HepG2 (cell line): Measurements from ENCODE around the gene APC2. TPM values are rescaled to one million over a fixed set of nuclear protein-coding genes. Genes with fewer than 3 reads are reported as not detected.

Source experiments
- KIAA2018 ChIP-seq: sonication (generic); formaldehyde crosslinking; IDR thresholded peaks from 2 replicates; pipeline ENCODE4 v1.5.0; 2020; ENCODE audit warnings: mild to moderate bottlenecking, missing genetic modification reagents, borderline replicate concordance
- MBD4 ChIP-seq: IDR thresholded peaks from 2 replicates; pipeline ENCODE4 v1.6.1; 2012; ENCODE audit warnings: low read length, inconsistent platforms, borderline replicate concordance
- SNAPC4 ChIP-seq: sonication (generic); formaldehyde crosslinking; IDR thresholded peaks from 2 replicates; pipeline ENCODE4 v1.4.0; 2020; ENCODE audit warnings: mild to moderate bottlenecking, missing genetic modification reagents
- SP4 ChIP-seq: sonication (generic); formaldehyde crosslinking; IDR thresholded peaks from 2 replicates; pipeline ENCODE4 v1.8.1; 2023; ENCODE audit warnings: mild to moderate bottlenecking, missing genetic modification reagents
- YEATS4 ChIP-seq: sonication (generic); formaldehyde crosslinking; IDR thresholded peaks from 2 replicates; pipeline ENCODE4 v1.4.0; 2020; ENCODE audit warnings: missing genetic modification reagents, borderline replicate concordance
- ZBTB25 ChIP-seq: IDR thresholded peaks from 2 replicates; pipeline ENCODE4 v1.6.1; 2018; ENCODE audit warnings: missing genetic modification reagents
- ZMYM2 ChIP-seq: sonication (generic); formaldehyde crosslinking; IDR thresholded peaks from 2 replicates; pipeline ENCODE4 v1.8.0; 2022; ENCODE audit warnings: mild to moderate bottlenecking, missing genetic modification reagents
- ZNF3 ChIP-seq: IDR thresholded peaks from 2 replicates; pipeline ENCODE4 v1.7.0; 2017; ENCODE audit warnings: inconsistent platforms
- ZNF746 ChIP-seq: sonication (generic); formaldehyde crosslinking; IDR thresholded peaks from 2 replicates; pipeline ENCODE4 v1.8.0; 2022; ENCODE audit warnings: mild to moderate bottlenecking, missing genetic modification reagents
- polyA plus RNA-seq, 8 experiments: library from polyadenylated mRNA; depleted of rRNA in 3 of 8; stranded (reverse) in 7 of 8; unstranded in 1 of 8; fragments of >200 nt; fragmentation: Illumina TruSeq in 4 of 8; extraction: Trizol in 4 of 8; gene quantifications; 2 replicates each; pipeline versions ENCODE4 v1.2.1 to v1.2.3, GENCODE V29; 2011 to 2016; ENCODE audit warnings: low read depth in 4 of 8, missing spikeins in 1 of 8, mixed read lengths in 1 of 8; ENCODE audit not compliant: insufficient read depth in 1 of 8
- total RNA-seq, 5 experiments: library from RNA; depleted of rRNA; stranded (reverse); fragments of >200 nt; fragmentation: Illumina TruSeq; extraction: Trizol; gene quantifications; 2 replicates each; pipeline ENCODE4 v1.2.3, GENCODE V29; 2016; ENCODE audit warnings: low read depth in 1 of 5
- TF ChIP-seq, protein P1 (sequence below): sonication (generic); formaldehyde crosslinking; conservative IDR thresholded peaks from 2 replicates; pipeline ENCODE4 v1.4.0; 2020; ENCODE audit warnings: mild to moderate bottlenecking, missing genetic modification reagents, moderate library complexity

APC2 gene
- total and polyA plus RNA-seq, 2 of the 13 experiments (the other 11 are each of a cell fraction or from before 2014, with no cell fraction given): 0.08 to 0.22 TPM

DNA sequence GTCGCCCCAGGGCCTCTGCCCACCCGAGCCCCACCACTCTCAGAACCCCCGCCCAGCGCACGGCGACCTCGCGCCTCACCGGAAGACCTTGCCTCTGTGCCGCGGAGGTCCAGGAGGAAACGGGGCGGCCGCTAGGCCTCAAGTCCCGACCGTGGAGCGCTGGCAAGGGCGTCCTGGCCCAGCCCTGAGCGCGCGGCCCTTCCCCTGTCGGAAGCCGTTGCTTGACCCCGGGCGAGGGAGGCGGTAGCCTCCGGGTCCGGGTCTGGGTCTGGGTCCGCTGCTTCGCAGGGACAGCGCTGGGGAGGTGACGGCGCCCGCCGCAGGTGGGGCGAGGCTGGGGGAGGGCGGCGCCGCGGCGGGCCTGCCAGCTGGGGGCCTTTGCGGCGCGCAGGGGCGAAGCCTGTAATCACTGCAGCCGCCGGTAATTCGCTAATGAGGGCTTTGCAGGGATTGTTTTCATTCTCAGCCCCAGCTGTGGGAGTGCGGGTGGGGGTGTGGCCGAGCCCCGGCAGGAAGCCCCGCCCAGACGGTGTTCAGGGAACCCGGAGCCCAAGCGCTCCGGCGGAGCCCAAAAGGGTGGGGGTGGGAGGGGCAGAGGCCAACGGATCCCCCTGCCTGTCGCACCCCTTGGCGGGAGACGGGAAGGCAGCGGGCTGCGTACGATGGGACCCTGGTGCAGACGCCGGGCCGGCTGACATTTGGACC is 20.5 kb downstream of the APC2 start (continued):
- TF ChIP-seq KIAA2018 (CRISPR knock-in tag) (no peak), ZMYM2 (CRISPR knock-in tag) (0 out of 2 replicates have a peak, but pooled peaks have one; percentile 14), ZNF746 (CRISPR knock-in tag) (0 out of 2 replicates have a peak, but pooled peaks have one; percentile 7), YEATS4 (0 out of 2 replicates have a peak, but pooled peaks have one; percentile 29), MBD4 (no peak), SNAPC4 (no peak), ZNF3 (CRISPR knock-in tag) (no peak), ZBTB25 (CRISPR knock-in tag) (no peak), SP4 (CRISPR knock-in tag) (no peak)
- TF ChIP-seq, protein P1, sequence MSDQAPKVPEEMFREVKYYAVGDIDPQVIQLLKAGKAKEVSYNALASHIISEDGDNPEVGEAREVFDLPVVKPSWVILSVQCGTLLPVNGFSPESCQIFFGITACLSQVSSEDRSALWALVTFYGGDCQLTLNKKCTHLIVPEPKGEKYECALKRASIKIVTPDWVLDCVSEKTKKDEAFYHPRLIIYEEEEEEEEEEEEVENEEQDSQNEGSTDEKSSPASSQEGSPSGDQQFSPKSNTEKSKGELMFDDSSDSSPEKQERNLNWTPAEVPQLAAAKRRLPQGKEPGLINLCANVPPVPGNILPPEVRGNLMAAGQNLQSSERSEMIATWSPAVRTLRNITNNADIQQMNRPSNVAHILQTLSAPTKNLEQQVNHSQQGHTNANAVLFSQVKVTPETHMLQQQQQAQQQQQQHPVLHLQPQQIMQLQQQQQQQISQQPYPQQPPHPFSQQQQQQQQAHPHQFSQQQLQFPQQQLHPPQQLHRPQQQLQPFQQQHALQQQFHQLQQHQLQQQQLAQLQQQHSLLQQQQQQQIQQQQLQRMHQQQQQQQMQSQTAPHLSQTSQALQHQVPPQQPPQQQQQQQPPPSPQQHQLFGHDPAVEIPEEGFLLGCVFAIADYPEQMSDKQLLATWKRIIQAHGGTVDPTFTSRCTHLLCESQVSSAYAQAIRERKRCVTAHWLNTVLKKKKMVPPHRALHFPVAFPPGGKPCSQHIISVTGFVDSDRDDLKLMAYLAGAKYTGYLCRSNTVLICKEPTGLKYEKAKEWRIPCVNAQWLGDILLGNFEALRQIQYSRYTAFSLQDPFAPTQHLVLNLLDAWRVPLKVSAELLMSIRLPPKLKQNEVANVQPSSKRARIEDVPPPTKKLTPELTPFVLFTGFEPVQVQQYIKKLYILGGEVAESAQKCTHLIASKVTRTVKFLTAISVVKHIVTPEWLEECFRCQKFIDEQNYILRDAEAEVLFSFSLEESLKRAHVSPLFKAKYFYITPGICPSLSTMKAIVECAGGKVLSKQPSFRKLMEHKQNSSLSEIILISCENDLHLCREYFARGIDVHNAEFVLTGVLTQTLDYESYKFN (CRISPR knock-in tag): 0 out of 2 replicates have a peak, but pooled peaks have one; percentile 16
